Measurements from ENCODE around the gene GPR139. TPM values are rescaled to one million over a fixed set of nuclear protein-coding genes. Genes with fewer than 3 reads are reported as not detected.

The GPR139 gene
- total RNA-seq, 1 donor from 2014 or later = not detected

DNA sequence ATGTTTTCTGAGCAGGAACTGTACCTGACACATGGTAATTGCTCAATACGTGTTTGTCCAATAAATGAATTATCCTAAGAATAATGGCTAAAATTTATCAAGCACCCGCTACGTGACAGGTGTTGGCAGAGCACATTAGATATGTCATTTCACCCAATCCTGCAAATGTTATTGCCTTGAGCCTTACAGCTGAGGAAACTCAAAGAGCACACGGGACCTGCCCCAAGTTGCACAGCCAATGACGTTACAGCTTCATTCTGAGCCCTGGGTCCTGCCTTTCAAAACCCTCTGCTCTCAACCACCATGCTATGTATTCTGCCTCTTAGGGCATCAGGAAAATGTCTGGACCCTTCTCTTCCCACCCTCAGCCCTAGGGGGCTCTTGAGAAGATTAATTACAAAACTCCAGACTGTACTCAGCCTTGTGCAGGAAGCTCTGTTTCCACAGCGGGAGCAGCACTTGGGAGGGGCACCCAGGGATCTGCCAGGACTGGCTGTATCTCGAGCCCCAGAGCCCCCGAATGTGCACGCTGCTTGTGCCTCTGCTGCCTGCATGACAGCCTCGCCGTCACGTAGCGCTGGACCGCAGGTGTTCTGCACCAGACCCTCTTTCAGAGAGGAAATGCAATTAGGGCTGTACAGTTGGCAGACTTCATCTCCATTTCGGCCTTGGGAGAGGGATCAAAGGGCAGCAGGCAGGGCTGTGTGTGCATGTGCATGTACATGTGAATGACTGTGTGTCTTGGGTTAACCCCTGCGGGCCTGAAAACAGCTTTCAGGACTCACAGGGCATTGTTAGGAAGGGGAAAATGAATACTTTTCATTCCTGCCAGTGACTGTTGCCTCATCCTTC lies 71.6 kb downstream of the GPR139 start:
- Histone ChIP-seq H3K4me1 (no peaks in the 10 kb centered on the region), H3K27ac (no peak overlapping the region), H3K27me3 (no peaks in the 10 kb centered on the region), H3K4me3 (no peak overlapping the region), H3K9me3 (no peaks in the 10 kb centered on the region), H3K36me3 (no peaks in the 10 kb centered on the region)
- no peak for DNase-seq (ENCODE audit: extremely low spot score in 2 of 2)
- intact Hi-C loops (cut with DNase I) = no loop called here
- TF ChIP-seq, protein P1, sequence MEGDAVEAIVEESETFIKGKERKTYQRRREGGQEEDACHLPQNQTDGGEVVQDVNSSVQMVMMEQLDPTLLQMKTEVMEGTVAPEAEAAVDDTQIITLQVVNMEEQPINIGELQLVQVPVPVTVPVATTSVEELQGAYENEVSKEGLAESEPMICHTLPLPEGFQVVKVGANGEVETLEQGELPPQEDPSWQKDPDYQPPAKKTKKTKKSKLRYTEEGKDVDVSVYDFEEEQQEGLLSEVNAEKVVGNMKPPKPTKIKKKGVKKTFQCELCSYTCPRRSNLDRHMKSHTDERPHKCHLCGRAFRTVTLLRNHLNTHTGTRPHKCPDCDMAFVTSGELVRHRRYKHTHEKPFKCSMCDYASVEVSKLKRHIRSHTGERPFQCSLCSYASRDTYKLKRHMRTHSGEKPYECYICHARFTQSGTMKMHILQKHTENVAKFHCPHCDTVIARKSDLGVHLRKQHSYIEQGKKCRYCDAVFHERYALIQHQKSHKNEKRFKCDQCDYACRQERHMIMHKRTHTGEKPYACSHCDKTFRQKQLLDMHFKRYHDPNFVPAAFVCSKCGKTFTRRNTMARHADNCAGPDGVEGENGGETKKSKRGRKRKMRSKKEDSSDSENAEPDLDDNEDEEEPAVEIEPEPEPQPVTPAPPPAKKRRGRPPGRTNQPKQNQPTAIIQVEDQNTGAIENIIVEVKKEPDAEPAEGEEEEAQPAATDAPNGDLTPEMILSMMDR (IDR thresholded peaks at IDR 0.05) = no peak
- TF ChIP-seq POLR2A (IDR thresholded peaks at IDR 0.05) = no peak
- TF ChIP-seq POLR2AphosphoS5 (IDR thresholded peaks at IDR 0.05; ENCODE audit: insufficient read depth in 1 of 2, low read depth in 1 of 2) = no peak

- Histone ChIP-seq H3K27me3 (no peaks in the 10 kb centered on the region), H3K4me3 (no peak overlapping the region), H3K4me1 (no peaks in the 10 kb centered on the region), H3K36me3 (no peaks in the 10 kb centered on the region), H3K27ac (no peak overlapping the region), H3K9me3 (no peaks in the 10 kb centered on the region)
- intact Hi-C loops (cut with DNase I) = no loop called here
- DNase-seq (ENCODE audit: extremely low spot score in 2 of 2) = no peak
- TF ChIP-seq, protein P1 (IDR thresholded peaks at IDR 0.05) = no peak
- TF ChIP-seq POLR2A (IDR thresholded peaks at IDR 0.05) (no peak), POLR2AphosphoS5 (IDR thresholded peaks at IDR 0.05; ENCODE audit: insufficient read depth in 1 of 2, low read depth in 1 of 2) (no peak)
Observed at GRCh38 chr16:19997734-19998133, 76.0 kb downstream of the GPR139 start.

GRCh38 chr16:19997264-19997663 lies 76.4 kb downstream of the GPR139 start:
- H3K4me3 ChIP-seq = no peak overlapping the region
- no peaks in the 10 kb centered on the region for H3K27me3 ChIP-seq
- no peak for DNase-seq (ENCODE audit: extremely low spot score in 2 of 2)
- TF ChIP-seq, protein P1 (IDR thresholded peaks at IDR 0.05) = no peak
- TF ChIP-seq POLR2A (IDR thresholded peaks at IDR 0.05) (no peak), POLR2AphosphoS5 (IDR thresholded peaks at IDR 0.05; ENCODE audit: insufficient read depth in 1 of 2, low read depth in 1 of 2) (no peak)
- intact Hi-C loops (cut with DNase I) = no loop called here
- no peaks in the 10 kb centered on the region for H3K4me1 ChIP-seq
- H3K36me3 ChIP-seq = no peaks in the 10 kb centered on the region
- H3K9me3 ChIP-seq = no peaks in the 10 kb centered on the region
- H3K27ac ChIP-seq = no peak overlapping the region

GRCh38 chr16:19994466-19995170 lies 79.1 kb downstream of the GPR139 start:
- no peak overlapping the region for H3K27ac ChIP-seq
- no peak overlapping the region for H3K4me3 ChIP-seq
- intact Hi-C loops (cut with DNase I) = no loop called here
- no peaks in the 10 kb centered on the region for H3K27me3 ChIP-seq
- TF ChIP-seq, protein P1 (IDR thresholded peaks at IDR 0.05) = no peak
- no peak for TF ChIP-seq POLR2A (IDR thresholded peaks at IDR 0.05)
- no peak for TF ChIP-seq POLR2AphosphoS5 (IDR thresholded peaks at IDR 0.05; ENCODE audit: insufficient read depth in 1 of 2, low read depth in 1 of 2)
- DNase-seq (ENCODE audit: extremely low spot score in 2 of 2) = no peak
- no peaks in the 10 kb centered on the region for H3K36me3 ChIP-seq
- no peaks in the 10 kb centered on the region for H3K4me1 ChIP-seq
- no peaks in the 10 kb centered on the region for H3K9me3 ChIP-seq
